ENCODE results near the gene NETO2.

DNA sequence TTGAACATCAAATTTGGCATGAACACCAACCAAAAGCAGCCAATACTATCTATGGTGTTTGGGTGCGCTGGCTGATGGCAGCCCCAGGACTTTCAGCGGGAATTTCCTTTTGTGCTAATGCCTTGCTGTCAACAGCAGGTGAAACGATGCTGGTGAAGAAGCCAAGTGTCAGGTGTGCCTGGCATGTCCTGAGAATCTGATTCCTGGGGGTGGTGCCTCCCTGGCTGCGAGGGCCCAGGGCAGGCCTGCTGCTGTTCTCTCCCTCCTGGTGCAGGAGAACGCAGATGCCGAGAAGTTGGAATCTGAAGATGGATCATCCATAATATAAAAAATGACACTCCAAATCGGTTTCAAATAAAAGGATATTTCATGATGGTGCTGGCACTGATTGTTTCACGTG lies 108.3 kb downstream of the NETO2 start:
- TF ChIP-seq, protein P1, sequence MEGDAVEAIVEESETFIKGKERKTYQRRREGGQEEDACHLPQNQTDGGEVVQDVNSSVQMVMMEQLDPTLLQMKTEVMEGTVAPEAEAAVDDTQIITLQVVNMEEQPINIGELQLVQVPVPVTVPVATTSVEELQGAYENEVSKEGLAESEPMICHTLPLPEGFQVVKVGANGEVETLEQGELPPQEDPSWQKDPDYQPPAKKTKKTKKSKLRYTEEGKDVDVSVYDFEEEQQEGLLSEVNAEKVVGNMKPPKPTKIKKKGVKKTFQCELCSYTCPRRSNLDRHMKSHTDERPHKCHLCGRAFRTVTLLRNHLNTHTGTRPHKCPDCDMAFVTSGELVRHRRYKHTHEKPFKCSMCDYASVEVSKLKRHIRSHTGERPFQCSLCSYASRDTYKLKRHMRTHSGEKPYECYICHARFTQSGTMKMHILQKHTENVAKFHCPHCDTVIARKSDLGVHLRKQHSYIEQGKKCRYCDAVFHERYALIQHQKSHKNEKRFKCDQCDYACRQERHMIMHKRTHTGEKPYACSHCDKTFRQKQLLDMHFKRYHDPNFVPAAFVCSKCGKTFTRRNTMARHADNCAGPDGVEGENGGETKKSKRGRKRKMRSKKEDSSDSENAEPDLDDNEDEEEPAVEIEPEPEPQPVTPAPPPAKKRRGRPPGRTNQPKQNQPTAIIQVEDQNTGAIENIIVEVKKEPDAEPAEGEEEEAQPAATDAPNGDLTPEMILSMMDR (IDR thresholded peaks at IDR 0.05; ENCODE audit: insufficient read depth, low read length, poor library complexity, severe bottlenecking), result no peak
- TF ChIP-seq EZH2phosphoT487 (conservative IDR thresholded peaks at IDR 0.05; ENCODE audit: low read length), result no peak
